Activated CD4-positive, alpha-beta memory T cell treated with anti-CD3 and anti-CD28 coated beads, Interleukin-2, amount 10 ng/mL, durations not matched to agents 7 days and 5 days (primary cell): ENCODE results near the gene SPAG17. TPM values are rescaled to one million over a fixed set of nuclear protein-coding genes. Genes with fewer than 3 reads are reported as not detected.

ENCODE experiments used
- CTCF ChIA-PET: fragments of 350-600 bp; sonication (Branson Sonifier 250); formaldehyde crosslinking; loops from one replicate; lab custom pipeline; 2021; ENCODE audit warnings: antibody characterized with exemption, inconsistent platforms; lab: Charles Lee
- POLR2A ChIA-PET: fragments of 350-600 bp; sonication (Branson Sonifier 250); formaldehyde crosslinking; loops from one replicate; lab custom pipeline; 2021; ENCODE audit warnings: antibody characterized with exemption; lab: Charles Lee
- DNase-seq: peaks from one replicate; pipeline ENCODE4 v3.0.0-alpha.2; 2020
- H3K27ac Mint-ChIP-seq: one replicate; pipeline ENCODE4 v1.8.0; 2021; ENCODE audit warnings: mild to moderate bottlenecking, mixed read lengths
- H3K27me3 Mint-ChIP-seq: one replicate; pipeline ENCODE4 v1.8.0; 2021; ENCODE audit warnings: mixed read lengths
- H3K36me3 Mint-ChIP-seq: one replicate; pipeline ENCODE4 v1.8.0; 2021; ENCODE audit warnings: low read depth, mixed read lengths
- H3K4me1 Mint-ChIP-seq: one replicate; pipeline ENCODE4 v1.8.0; 2021; ENCODE audit warnings: mixed read lengths
- H3K4me3 Mint-ChIP-seq: one replicate; pipeline ENCODE4 v1.8.0; 2021; ENCODE audit warnings: mild to moderate bottlenecking, mixed read lengths
- H3K9me3 Mint-ChIP-seq: one replicate; pipeline ENCODE4 v1.8.0; 2021; ENCODE audit warnings: mixed read lengths
- total RNA-seq, 2 experiments: library from RNA; stranded (reverse); gene quantifications; one replicate each; pipeline ENCODE4 v1.2.3, GENCODE V29; 2021

The SPAG17 gene
- total RNA-seq, 2 experiments from 2014 or later = not detected

- ChIA-PET POLR2A (no interaction called here), CTCF (no interaction called here)
- no peaks in the 10 kb centered on the region for H3K4me1 Mint-ChIP-seq
- H3K27me3 Mint-ChIP-seq = no peaks in the 10 kb centered on the region
- H3K36me3 Mint-ChIP-seq = no peaks in the 10 kb centered on the region
- no peak overlapping the region for H3K4me3 Mint-ChIP-seq
- no peak overlapping the region for H3K27ac Mint-ChIP-seq
- no peak for DNase-seq
- no peaks in the 10 kb centered on the region for H3K9me3 Mint-ChIP-seq
Observed at GRCh38 chr1:118101999-118102398, 83.0 kb downstream of the SPAG17 start.

- H3K4me1 Mint-ChIP-seq = no peaks in the 10 kb centered on the region
- no peaks in the 10 kb centered on the region for H3K36me3 Mint-ChIP-seq
- no peaks in the 10 kb centered on the region for H3K27me3 Mint-ChIP-seq
- CTCF ChIA-PET = no interaction called here
- H3K4me3 Mint-ChIP-seq = no peak overlapping the region
- DNase-seq = no peak
- H3K9me3 Mint-ChIP-seq = no peaks in the 10 kb centered on the region
- POLR2A ChIA-PET = no interaction called here
- no peak overlapping the region for H3K27ac Mint-ChIP-seq
Observed at GRCh38 chr1:118101515-118101844, 83.5 kb downstream of the SPAG17 start.

GRCh38 chr1:118100686-118101514, 84.1 kb downstream of the SPAG17 start:
- POLR2A ChIA-PET = no interaction called here
- H3K4me3 Mint-ChIP-seq = no peak overlapping the region
- no peaks in the 10 kb centered on the region for H3K9me3 Mint-ChIP-seq
- no peaks in the 10 kb centered on the region for H3K27me3 Mint-ChIP-seq
- no peaks in the 10 kb centered on the region for H3K36me3 Mint-ChIP-seq
- CTCF ChIA-PET = no interaction called here
- H3K4me1 Mint-ChIP-seq = no peaks in the 10 kb centered on the region
- DNase-seq = no peak
- H3K27ac Mint-ChIP-seq = no peak overlapping the region

- H3K4me3 Mint-ChIP-seq = no peak overlapping the region
- no peaks in the 10 kb centered on the region for H3K9me3 Mint-ChIP-seq
Observed at GRCh38 chr1:118099686-118100085, 85.3 kb downstream of the SPAG17 start.

GRCh38 chr1:118097622-118098348, 87.2 kb downstream of the SPAG17 start:
- Mint-ChIP-seq H3K27me3 (no peaks in the 10 kb centered on the region), H3K4me1 (no peaks in the 10 kb centered on the region), H3K4me3 (no peak overlapping the region), H3K27ac (no peak overlapping the region), H3K36me3 (no peaks in the 10 kb centered on the region), H3K9me3 (no peaks in the 10 kb centered on the region)
- no peak for DNase-seq
- ChIA-PET POLR2A (no interaction called here), CTCF (no interaction called here)

More at GRCh38 chr1:118099686-118100085, 85.3 kb downstream of the SPAG17 start:
- no peaks in the 10 kb centered on the region for H3K27me3 Mint-ChIP-seq
- no peaks in the 10 kb centered on the region for H3K36me3 Mint-ChIP-seq
- H3K27ac Mint-ChIP-seq = no peak overlapping the region
- no peak for DNase-seq
- no peaks in the 10 kb centered on the region for H3K4me1 Mint-ChIP-seq
- ChIA-PET POLR2A (no interaction called here), CTCF (no interaction called here)

DNA sequence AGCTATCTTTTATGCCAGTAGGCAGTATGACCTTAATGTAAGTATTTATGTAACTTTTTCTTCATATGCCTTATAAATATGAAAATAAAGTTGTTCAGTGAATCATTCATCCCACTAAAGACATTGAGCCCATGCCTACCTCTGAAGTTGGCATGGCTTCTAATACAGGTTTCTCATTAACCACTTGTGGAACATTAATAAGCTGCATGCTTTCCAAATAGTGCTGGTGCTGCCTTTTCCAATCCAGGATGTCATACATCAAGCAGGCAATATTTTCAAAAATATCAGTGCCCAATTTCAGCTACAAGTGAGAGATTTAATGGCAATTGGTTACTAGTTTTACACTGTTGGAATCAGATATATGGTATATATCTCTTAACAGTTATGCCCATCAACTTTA, 92.0 kb downstream of the SPAG17 start:
- CTCF ChIA-PET = no interaction called here
- Mint-ChIP-seq H3K9me3 (no peaks in the 10 kb centered on the region), H3K4me3 (no peak overlapping the region), H3K27me3 (peaks cover 2% of the 10 kb centered on the region), H3K4me1 (no peaks in the 10 kb centered on the region), H3K27ac (no peak overlapping the region), H3K36me3 (no peaks in the 10 kb centered on the region)
- POLR2A ChIA-PET = no interaction called here
- DNase-seq = no peak

GRCh38 chr1:118090130-118090529, 94.9 kb downstream of the SPAG17 start:
- Mint-ChIP-seq H3K4me3 (no peak overlapping the region), H3K27ac (no peak overlapping the region), H3K27me3 (peaks cover 2% of the 10 kb centered on the region), H3K36me3 (no peaks in the 10 kb centered on the region), H3K4me1 (no peaks in the 10 kb centered on the region), H3K9me3 (no peaks in the 10 kb centered on the region)
- ChIA-PET POLR2A (no interaction called here), CTCF (no interaction called here)
- DNase-seq = no peak

DNA sequence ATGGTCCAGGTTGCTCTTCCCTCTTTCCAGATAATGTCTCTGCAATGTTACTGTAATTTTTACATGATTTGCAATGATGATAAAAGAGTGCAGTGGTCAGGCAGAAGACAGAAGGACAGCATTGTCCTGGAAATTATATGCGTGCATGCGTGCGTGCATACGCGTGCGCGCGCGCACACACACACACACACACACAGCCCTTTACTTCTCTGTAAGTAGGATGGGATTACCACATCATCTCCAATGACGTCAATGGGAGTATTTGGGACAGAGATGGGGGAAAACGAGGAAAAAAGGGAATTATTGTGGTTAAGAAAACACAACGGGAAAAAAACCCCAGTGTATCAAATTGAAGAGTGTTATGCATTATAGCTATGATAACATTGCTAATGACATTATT, 99.7 kb downstream of the SPAG17 start:
- no peak overlapping the region for H3K27ac Mint-ChIP-seq
- CTCF ChIA-PET = no interaction called here
- no peak for DNase-seq

DNA sequence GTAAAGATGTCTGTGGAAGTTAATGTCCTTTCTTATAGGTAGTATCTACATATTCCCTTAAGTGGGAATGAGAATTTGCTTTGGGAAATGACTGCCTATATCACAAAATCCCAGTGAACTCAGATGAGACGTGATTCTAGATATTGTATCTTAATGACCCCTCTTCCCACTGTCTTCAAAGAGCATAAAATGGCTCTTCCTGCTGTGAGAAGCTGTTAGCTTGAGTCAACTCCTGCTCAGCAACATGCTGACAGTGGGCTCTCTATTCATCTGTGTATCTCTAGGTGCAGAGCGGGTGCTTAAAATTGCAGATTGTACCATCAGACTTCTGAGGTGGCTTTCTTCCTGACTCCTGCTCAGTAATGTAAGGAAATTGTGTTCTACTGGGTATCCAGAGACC, 100.6 kb downstream of the SPAG17 start:
- ChIA-PET POLR2A (no interaction called here), CTCF (no interaction called here)
- H3K27me3 Mint-ChIP-seq = peaks cover 5% of the 10 kb centered on the region
- H3K9me3 Mint-ChIP-seq = no peaks in the 10 kb centered on the region
- H3K36me3 Mint-ChIP-seq = no peaks in the 10 kb centered on the region
- no peak overlapping the region for H3K4me3 Mint-ChIP-seq
- H3K27ac Mint-ChIP-seq = no peak overlapping the region
- DNase-seq = no peak
- H3K4me1 Mint-ChIP-seq = peaks cover 6% of the 10 kb centered on the region

More for the DNA sequence above, 99.7 kb downstream of the SPAG17 start:
- no peaks in the 10 kb centered on the region for H3K9me3 Mint-ChIP-seq
- no peaks in the 10 kb centered on the region for H3K36me3 Mint-ChIP-seq
- POLR2A ChIA-PET = no interaction called here
- peaks cover 6% of the 10 kb centered on the region for H3K27me3 Mint-ChIP-seq
- H3K4me1 Mint-ChIP-seq = peaks cover 6% of the 10 kb centered on the region
- no peak overlapping the region for H3K4me3 Mint-ChIP-seq

DNA sequence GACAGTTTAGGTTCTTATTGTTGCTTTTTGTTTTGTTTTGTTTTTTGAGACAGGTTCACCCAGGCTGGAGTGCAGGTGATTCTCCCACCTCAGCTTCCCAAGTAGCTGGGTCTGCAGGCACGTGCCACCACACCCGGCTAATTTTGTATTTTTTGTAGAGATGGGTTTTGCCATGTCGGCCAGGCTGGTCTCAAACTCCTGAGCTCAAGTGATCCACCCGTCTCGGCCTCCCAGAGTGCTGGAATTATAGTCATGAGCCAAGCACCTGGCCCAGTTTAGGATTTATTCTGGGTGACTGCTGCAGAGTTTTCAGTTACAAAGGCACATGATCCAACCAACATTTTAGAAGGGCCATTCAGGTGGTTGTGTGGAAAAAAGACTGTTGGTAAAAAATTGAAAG, 102.0 kb downstream of the SPAG17 start:
- H3K9me3 Mint-ChIP-seq = no peaks in the 10 kb centered on the region
- H3K4me1 Mint-ChIP-seq = peaks cover 6% of the 10 kb centered on the region
- H3K4me3 Mint-ChIP-seq = no peak overlapping the region
- DNase-seq = no peak
- CTCF ChIA-PET = no interaction called here
- H3K27me3 Mint-ChIP-seq = peaks cover 3% of the 10 kb centered on the region
- no peak overlapping the region for H3K27ac Mint-ChIP-seq
- POLR2A ChIA-PET = no interaction called here
- H3K36me3 Mint-ChIP-seq = no peaks in the 10 kb centered on the region

- no peaks in the 10 kb centered on the region for H3K9me3 Mint-ChIP-seq
- CTCF ChIA-PET = no interaction called here
- no peaks in the 10 kb centered on the region for H3K36me3 Mint-ChIP-seq
- peaks cover 3% of the 10 kb centered on the region for H3K27me3 Mint-ChIP-seq
- H3K27ac Mint-ChIP-seq = no peak overlapping the region
- no peak overlapping the region for H3K4me3 Mint-ChIP-seq
- peaks cover 6% of the 10 kb centered on the region for H3K4me1 Mint-ChIP-seq
- POLR2A ChIA-PET = no interaction called here
- no peak for DNase-seq
Observed at GRCh38 chr1:118081387-118081786, 103.6 kb downstream of the SPAG17 start.

DNA sequence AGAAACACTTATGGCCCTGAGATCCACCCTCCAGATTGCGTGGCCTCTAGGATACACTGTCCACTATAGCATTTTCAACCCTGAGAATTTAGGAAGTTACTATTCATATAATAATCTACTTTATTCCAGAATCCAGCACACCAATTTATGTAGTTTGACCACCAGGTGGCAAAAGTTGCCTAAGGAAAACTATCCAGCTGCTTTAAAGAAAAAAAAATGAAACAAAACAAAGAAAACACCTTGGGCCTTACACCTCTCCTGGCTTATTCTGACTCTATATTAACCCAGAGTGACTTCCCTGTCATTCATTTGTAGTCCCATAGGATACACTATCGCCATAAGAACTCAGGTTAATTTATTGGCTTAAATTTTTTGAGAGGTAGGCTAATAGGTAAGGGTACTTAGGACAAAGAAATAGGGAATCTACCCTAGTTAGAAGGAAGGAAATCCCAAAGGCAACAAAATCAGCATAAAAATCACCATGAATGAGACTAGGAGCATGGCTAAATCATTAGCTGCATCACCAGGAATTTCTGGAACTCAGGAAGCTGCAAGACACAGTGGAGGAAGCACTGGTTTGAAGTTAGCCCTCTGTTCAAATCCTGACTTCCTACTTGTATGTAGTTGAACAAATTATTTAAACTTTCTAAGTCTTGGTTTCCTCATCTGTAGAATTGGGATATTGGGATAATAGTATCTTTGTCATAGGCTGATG, 107.5 kb downstream of the SPAG17 start:
- no peak overlapping the region for H3K4me3 Mint-ChIP-seq
- H3K27ac Mint-ChIP-seq = no peak overlapping the region
- no peak for DNase-seq
- CTCF ChIA-PET = no interaction called here
- H3K36me3 Mint-ChIP-seq = no peaks in the 10 kb centered on the region
- H3K27me3 Mint-ChIP-seq = peaks cover 3% of the 10 kb centered on the region
- POLR2A ChIA-PET = no interaction called here
- no peaks in the 10 kb centered on the region for H3K9me3 Mint-ChIP-seq
- peaks cover 6% of the 10 kb centered on the region for H3K4me1 Mint-ChIP-seq

- H3K27me3 Mint-ChIP-seq = peaks cover 2% of the 10 kb centered on the region
- POLR2A ChIA-PET = no interaction called here
- H3K36me3 Mint-ChIP-seq = no peaks in the 10 kb centered on the region
- no peaks in the 10 kb centered on the region for H3K9me3 Mint-ChIP-seq
- CTCF ChIA-PET = no interaction called here
- H3K4me1 Mint-ChIP-seq = no peaks in the 10 kb centered on the region
- no peak overlapping the region for H3K4me3 Mint-ChIP-seq
- no peak overlapping the region for H3K27ac Mint-ChIP-seq
- DNase-seq = no peak
Observed at GRCh38 chr1:118075116-118075515, 109.9 kb downstream of the SPAG17 start.
